ENCODE data around the gene CCDC27.

Gene CCDC27

GRCh38 chr1:3773572-3774275 lies 21.5 kb downstream of the CCDC27 start:
- H3K27ac ChIP-seq (ENCODE audit: low read depth, low read length): no peak overlapping the region

GRCh38 chr1:3774276-3774945 lies 22.2 kb downstream of the CCDC27 start:
- H3K9ac ChIP-seq (ENCODE audit: low read length in 5 of 5): no peak overlapping the region
- H3K36me3 ChIP-seq (ENCODE audit: control insufficient read depth in 5 of 5, insufficient read depth in 5 of 5, low read length in 5 of 5): peaks cover 0 to 24% (median 14%) of the 10 kb centered on the region in 5 donors
- peaks cover 0 to 10% (median 0%) of the 10 kb centered on the region in 5 donors for H3K27me3 ChIP-seq (ENCODE audit: control insufficient read depth in 5 of 5, insufficient read depth in 4 of 5, low read length in 5 of 5)
- H3K4me1 ChIP-seq (ENCODE audit: control insufficient read depth in 5 of 5, insufficient read depth in 5 of 5, low read length in 5 of 5): peaks cover 0 to 31% (median 25%) of the 10 kb centered on the region in 5 donors
- H3K4me3 ChIP-seq (ENCODE audit: low read depth in 1 of 5, low read length in 5 of 5): no peak overlapping the region
- H3K27ac ChIP-seq (ENCODE audit: low read depth, low read length): no peak overlapping the region
- H3K9me3 ChIP-seq (ENCODE audit: control insufficient read depth in 5 of 5, low read length in 5 of 5): no peaks in the 10 kb centered on the region

More at GRCh38 chr1:3773572-3774275, 21.5 kb downstream of the CCDC27 start:
- H3K27me3 ChIP-seq (ENCODE audit: control insufficient read depth in 5 of 5, insufficient read depth in 4 of 5, low read length in 5 of 5): peaks cover 0 to 16% (median 1%) of the 10 kb centered on the region in 5 donors
- no peaks in the 10 kb centered on the region for H3K9me3 ChIP-seq (ENCODE audit: control insufficient read depth in 5 of 5, low read length in 5 of 5)
- H3K9ac ChIP-seq (ENCODE audit: low read length in 5 of 5): no peak overlapping the region
- peaks cover 0 to 31% (median 25%) of the 10 kb centered on the region in 5 donors for H3K4me1 ChIP-seq (ENCODE audit: control insufficient read depth in 5 of 5, insufficient read depth in 5 of 5, low read length in 5 of 5)
- no peak overlapping the region for H3K4me3 ChIP-seq (ENCODE audit: low read depth in 1 of 5, low read length in 5 of 5)
- H3K36me3 ChIP-seq (ENCODE audit: control insufficient read depth in 5 of 5, insufficient read depth in 5 of 5, low read length in 5 of 5): peaks cover 0 to 17% (median 7%) of the 10 kb centered on the region in 5 donors

GRCh38 chr1:3774946-3775489 lies 22.8 kb downstream of the CCDC27 start:
- H3K9me3 ChIP-seq (ENCODE audit: control insufficient read depth in 5 of 5, low read length in 5 of 5): no peaks in the 10 kb centered on the region
- H3K36me3 ChIP-seq (ENCODE audit: control insufficient read depth in 5 of 5, insufficient read depth in 5 of 5, low read length in 5 of 5): peaks cover 0 to 30% (median 20%) of the 10 kb centered on the region in 5 donors
- H3K27ac ChIP-seq (ENCODE audit: low read depth, low read length): no peak overlapping the region

GRCh38 chr1:3775490-3776230 lies 23.4 kb downstream of the CCDC27 start:
- Histone ChIP-seq H3K9me3 (ENCODE audit: control insufficient read depth in 5 of 5, low read length in 5 of 5) (no peaks in the 10 kb centered on the region), H3K4me1 (ENCODE audit: control insufficient read depth in 5 of 5, insufficient read depth in 5 of 5, low read length in 5 of 5) (peaks cover 0 to 31% (median 25%) of the 10 kb centered on the region in 5 donors), H3K36me3 (ENCODE audit: control insufficient read depth in 5 of 5, insufficient read depth in 5 of 5, low read length in 5 of 5) (peaks cover 0 to 36% (median 27%) of the 10 kb centered on the region in 5 donors), H3K27ac (ENCODE audit: low read depth, low read length) (no peak overlapping the region), H3K4me3 (ENCODE audit: low read depth in 1 of 5, low read length in 5 of 5) (no peak overlapping the region), H3K27me3 (ENCODE audit: control insufficient read depth in 5 of 5, insufficient read depth in 4 of 5, low read length in 5 of 5) (no peaks in the 10 kb centered on the region), H3K9ac (ENCODE audit: low read length in 5 of 5) (no peak overlapping the region)

More at GRCh38 chr1:3774946-3775489, 22.8 kb downstream of the CCDC27 start:
- H3K4me3 ChIP-seq (ENCODE audit: low read depth in 1 of 5, low read length in 5 of 5): no peak overlapping the region
- H3K4me1 ChIP-seq (ENCODE audit: control insufficient read depth in 5 of 5, insufficient read depth in 5 of 5, low read length in 5 of 5): peaks cover 0 to 31% (median 25%) of the 10 kb centered on the region in 5 donors
- peaks cover 0 to 3% (median 0%) of the 10 kb centered on the region in 5 donors for H3K27me3 ChIP-seq (ENCODE audit: control insufficient read depth in 5 of 5, insufficient read depth in 4 of 5, low read length in 5 of 5)
- no peak overlapping the region for H3K9ac ChIP-seq (ENCODE audit: low read length in 5 of 5)

GRCh38 chr1:3776231-3776961 lies 24.1 kb downstream of the CCDC27 start:
- H3K36me3 ChIP-seq (ENCODE audit: control insufficient read depth in 5 of 5, insufficient read depth in 5 of 5, low read length in 5 of 5): peaks cover 0 to 44% (median 34%) of the 10 kb centered on the region in 5 donors
- H3K27me3 ChIP-seq (ENCODE audit: control insufficient read depth in 5 of 5, insufficient read depth in 4 of 5, low read length in 5 of 5): no peaks in the 10 kb centered on the region
- no peak overlapping the region for H3K9ac ChIP-seq (ENCODE audit: low read length in 5 of 5)
- peaks cover 0 to 30% (median 21%) of the 10 kb centered on the region in 5 donors for H3K4me1 ChIP-seq (ENCODE audit: control insufficient read depth in 5 of 5, insufficient read depth in 5 of 5, low read length in 5 of 5)
- no peaks in the 10 kb centered on the region for H3K9me3 ChIP-seq (ENCODE audit: control insufficient read depth in 5 of 5, low read length in 5 of 5)
- H3K4me3 ChIP-seq (ENCODE audit: low read depth in 1 of 5, low read length in 5 of 5): no peak overlapping the region
- no peak overlapping the region for H3K27ac ChIP-seq (ENCODE audit: low read depth, low read length)

GRCh38 chr1:3777078-3777547 lies 24.9 kb downstream of the CCDC27 start:
- Histone ChIP-seq H3K27me3 (ENCODE audit: control insufficient read depth in 5 of 5, insufficient read depth in 4 of 5, low read length in 5 of 5) (no peaks in the 10 kb centered on the region), H3K36me3 (ENCODE audit: control insufficient read depth in 5 of 5, insufficient read depth in 5 of 5, low read length in 5 of 5) (peaks cover 0 to 51% (median 41%) of the 10 kb centered on the region in 5 donors), H3K9me3 (ENCODE audit: control insufficient read depth in 5 of 5, low read length in 5 of 5) (no peaks in the 10 kb centered on the region), H3K4me1 (ENCODE audit: control insufficient read depth in 5 of 5, insufficient read depth in 5 of 5, low read length in 5 of 5) (peaks cover 0 to 22% (median 14%) of the 10 kb centered on the region in 5 donors), H3K27ac (ENCODE audit: low read depth, low read length) (no peak overlapping the region), H3K9ac (ENCODE audit: low read length in 5 of 5) (no peak overlapping the region), H3K4me3 (ENCODE audit: low read depth in 1 of 5, low read length in 5 of 5) (no peak overlapping the region)

GRCh38 chr1:3777647-3778589 lies 25.7 kb downstream of the CCDC27 start:
- H3K27ac ChIP-seq (ENCODE audit: low read depth, low read length): no peak overlapping the region
- no peak overlapping the region for H3K9ac ChIP-seq (ENCODE audit: low read length in 5 of 5)
- no peak overlapping the region for H3K4me3 ChIP-seq (ENCODE audit: low read depth in 1 of 5, low read length in 5 of 5)
- peaks cover 0 to 18% (median 10%) of the 10 kb centered on the region in 5 donors for H3K4me1 ChIP-seq (ENCODE audit: control insufficient read depth in 5 of 5, insufficient read depth in 5 of 5, low read length in 5 of 5)
- H3K9me3 ChIP-seq (ENCODE audit: control insufficient read depth in 5 of 5, low read length in 5 of 5): no peaks in the 10 kb centered on the region
- no peaks in the 10 kb centered on the region for H3K27me3 ChIP-seq (ENCODE audit: control insufficient read depth in 5 of 5, insufficient read depth in 4 of 5, low read length in 5 of 5)
- peaks cover 0 to 59% (median 49%) of the 10 kb centered on the region in 5 donors for H3K36me3 ChIP-seq (ENCODE audit: control insufficient read depth in 5 of 5, insufficient read depth in 5 of 5, low read length in 5 of 5)

DNA sequence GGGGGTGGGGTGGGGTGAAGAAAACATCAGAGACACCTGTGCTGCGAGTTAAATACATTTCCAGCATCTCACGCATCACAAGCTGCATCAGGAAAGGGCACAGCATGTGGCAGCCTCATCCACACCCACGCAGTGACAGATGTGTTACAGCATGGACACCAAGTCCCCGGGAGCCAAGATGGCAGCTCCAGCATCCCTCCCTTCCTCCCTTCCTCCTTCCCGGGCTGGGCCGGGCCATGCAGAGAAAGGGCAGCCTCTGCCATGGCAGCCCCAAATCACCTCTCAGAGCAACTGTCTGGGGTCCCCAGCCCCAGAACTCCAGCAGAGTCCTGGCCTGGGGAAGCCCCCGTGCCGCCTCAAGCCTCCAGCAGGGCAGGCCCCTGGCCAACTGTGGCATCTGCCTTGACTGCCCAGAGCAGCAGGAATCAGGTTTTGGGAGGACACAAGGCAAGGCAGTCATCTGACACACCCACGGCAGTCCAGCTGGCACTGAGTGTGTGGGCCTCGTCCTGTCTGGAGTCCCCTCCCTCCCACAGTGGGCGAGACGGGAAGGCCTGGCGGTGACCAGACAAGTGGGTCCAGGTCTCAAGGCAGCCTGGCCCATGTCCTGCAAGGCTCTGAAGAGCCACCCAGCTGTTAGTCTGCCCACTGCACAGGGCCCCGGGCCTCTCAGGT lies 26.5 kb downstream of the CCDC27 start:
- H3K27me3 ChIP-seq (ENCODE audit: control insufficient read depth in 5 of 5, insufficient read depth in 4 of 5, low read length in 5 of 5): no peaks in the 10 kb centered on the region
- H3K4me1 ChIP-seq (ENCODE audit: control insufficient read depth in 5 of 5, insufficient read depth in 5 of 5, low read length in 5 of 5): peaks cover 0 to 12% (median 9%) of the 10 kb centered on the region in 5 donors
- no peak overlapping the region for H3K9ac ChIP-seq (ENCODE audit: low read length in 5 of 5)
- no peak overlapping the region for H3K27ac ChIP-seq (ENCODE audit: low read depth, low read length)
- no peaks in the 10 kb centered on the region for H3K9me3 ChIP-seq (ENCODE audit: control insufficient read depth in 5 of 5, low read length in 5 of 5)
- no peak overlapping the region for H3K4me3 ChIP-seq (ENCODE audit: low read depth in 1 of 5, low read length in 5 of 5)
- H3K36me3 ChIP-seq (ENCODE audit: control insufficient read depth in 5 of 5, insufficient read depth in 5 of 5, low read length in 5 of 5): peaks cover 0 to 67% (median 55%) of the 10 kb centered on the region in 5 donors
